ENCODE data around the gene DNAH17. TPM values are rescaled to one million over a fixed set of nuclear protein-coding genes. Genes with fewer than 3 reads are reported as not detected.

Gene DNAH17
- total RNA-seq, 4 donors from 2014 or later: under 0.01 TPM; not detected in 3

DNA sequence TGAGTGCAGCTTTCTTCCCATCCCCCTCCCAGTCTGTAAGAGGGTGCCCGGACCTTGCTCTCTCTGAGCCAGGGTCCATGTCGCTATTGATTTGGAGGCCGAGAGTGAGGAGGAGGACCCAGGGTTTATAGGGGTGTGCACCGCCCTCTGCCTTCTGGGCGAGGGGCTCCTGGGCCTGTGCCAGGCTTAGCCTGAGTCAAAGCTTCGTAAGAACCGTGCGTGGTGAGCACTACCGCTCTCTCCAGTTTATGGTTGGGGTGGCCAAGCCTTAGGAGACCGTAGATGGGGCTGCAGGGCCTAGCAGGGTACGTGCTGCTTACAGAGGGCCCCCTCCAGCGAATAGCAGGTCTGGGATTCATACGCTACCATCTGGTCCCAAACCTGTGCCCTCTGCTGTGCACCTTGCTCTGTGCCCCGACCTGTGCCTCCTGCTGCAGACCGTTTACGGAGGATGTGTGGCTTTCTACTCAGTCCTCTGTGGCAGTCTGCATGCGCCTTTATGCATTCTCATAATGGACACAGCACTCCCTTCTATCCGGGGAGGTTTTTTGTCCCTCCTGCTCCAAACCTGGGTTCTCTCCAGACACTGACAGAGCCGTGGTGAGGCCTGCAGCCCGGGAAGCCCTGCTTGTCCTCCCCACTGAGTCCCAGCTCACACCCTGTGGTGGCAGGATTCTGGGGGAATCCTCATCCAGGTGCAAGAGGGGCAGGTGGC is 144.0 kb downstream of the DNAH17 start:
- no peaks in the 10 kb centered on the region for H3K9me3 ChIP-seq
- peaks cover 8% of the 10 kb centered on the region for H3K27me3 ChIP-seq
- H3K4me3 ChIP-seq: no peak overlapping the region
- H3K36me3 ChIP-seq: no peaks in the 10 kb centered on the region
- 54% methylated on average over 19 of the region's 20 CpGs; no CpG with 5 or more reads in 1 of the 2 donors for WGBS, 2 donors (ENCODE audit: low coverage in 1 of 2)
- peaks cover 0 to 3% (median 0%) of the 10 kb centered on the region in 4 donors for H3K4me1 ChIP-seq
- no peak for DNase-seq
- TF ChIP-seq, protein P1, sequence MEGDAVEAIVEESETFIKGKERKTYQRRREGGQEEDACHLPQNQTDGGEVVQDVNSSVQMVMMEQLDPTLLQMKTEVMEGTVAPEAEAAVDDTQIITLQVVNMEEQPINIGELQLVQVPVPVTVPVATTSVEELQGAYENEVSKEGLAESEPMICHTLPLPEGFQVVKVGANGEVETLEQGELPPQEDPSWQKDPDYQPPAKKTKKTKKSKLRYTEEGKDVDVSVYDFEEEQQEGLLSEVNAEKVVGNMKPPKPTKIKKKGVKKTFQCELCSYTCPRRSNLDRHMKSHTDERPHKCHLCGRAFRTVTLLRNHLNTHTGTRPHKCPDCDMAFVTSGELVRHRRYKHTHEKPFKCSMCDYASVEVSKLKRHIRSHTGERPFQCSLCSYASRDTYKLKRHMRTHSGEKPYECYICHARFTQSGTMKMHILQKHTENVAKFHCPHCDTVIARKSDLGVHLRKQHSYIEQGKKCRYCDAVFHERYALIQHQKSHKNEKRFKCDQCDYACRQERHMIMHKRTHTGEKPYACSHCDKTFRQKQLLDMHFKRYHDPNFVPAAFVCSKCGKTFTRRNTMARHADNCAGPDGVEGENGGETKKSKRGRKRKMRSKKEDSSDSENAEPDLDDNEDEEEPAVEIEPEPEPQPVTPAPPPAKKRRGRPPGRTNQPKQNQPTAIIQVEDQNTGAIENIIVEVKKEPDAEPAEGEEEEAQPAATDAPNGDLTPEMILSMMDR (IDR thresholded peaks at IDR 0.05): no peak
- no peak for TF ChIP-seq EP300 (IDR thresholded peaks at IDR 0.05; ENCODE audit: low read depth)
- TF ChIP-seq POLR2A (IDR thresholded peaks at IDR 0.05): no peak
- TF ChIP-seq POLR2AphosphoS5 (IDR thresholded peaks at IDR 0.05): no peak
- in situ Hi-C loops (cut with MboI; ENCODE audit: low pct_ligation_motif_present in 1 of 4, low pct_unique_long_range_greater_than_20kb in 1 of 4, low sequenced_read_pairs in 3 of 4): loop anchor here in 1 of 4 donors (25.0 kb wide), 1 partner anchor 346 kb away; no protein-coding TSS in a partner anchor
- H3K27ac ChIP-seq: no peak overlapping the region
- intact Hi-C loops (cut with DNase I; ENCODE audit: low total_unique reads): no loop called here

DNA sequence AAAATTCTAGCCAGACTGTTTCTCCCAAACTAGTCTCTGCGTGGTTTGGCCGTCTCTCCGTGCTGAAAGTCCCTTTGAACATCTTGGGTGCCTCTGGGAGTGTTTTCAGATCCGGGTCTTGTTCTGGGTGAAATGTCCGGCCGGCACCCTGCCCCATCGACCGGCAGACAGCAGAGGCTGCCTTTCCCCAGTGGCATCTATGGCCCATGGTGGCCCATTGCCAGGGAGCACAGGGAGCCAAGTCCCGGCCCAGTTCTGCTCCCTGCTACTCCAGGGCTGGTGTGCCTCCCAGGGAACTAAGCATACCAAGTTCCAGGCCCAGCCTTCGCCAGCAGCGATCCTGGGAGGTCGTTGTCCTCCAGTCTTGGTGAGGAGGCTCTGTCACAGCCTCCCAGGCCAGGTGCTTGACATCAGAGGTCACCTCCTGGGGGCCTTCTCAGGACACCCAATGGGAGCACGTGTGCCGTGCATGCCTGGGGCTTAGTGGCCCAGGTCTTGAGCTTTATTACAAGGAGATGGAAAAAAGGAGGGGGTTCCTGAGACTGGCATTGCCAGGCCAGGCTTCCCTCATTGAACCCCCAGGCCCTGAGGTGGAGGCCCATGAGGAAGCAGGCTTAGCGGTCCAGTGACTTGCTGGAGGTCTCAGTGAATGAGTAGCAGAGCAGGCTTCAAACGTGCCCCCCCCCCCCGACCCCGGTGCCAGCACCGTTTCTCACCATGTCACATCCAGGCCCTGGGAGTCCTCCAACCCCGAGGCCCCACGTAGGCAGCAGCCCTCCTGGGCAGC is 144.8 kb downstream of the DNAH17 start:
- DNase-seq: no peak
- TF ChIP-seq EP300 (IDR thresholded peaks at IDR 0.05; ENCODE audit: low read depth): no peak
- TF ChIP-seq POLR2AphosphoS5 (IDR thresholded peaks at IDR 0.05): no peak
- no peak for TF ChIP-seq POLR2A (IDR thresholded peaks at IDR 0.05)
- TF ChIP-seq, protein P1 (IDR thresholded peaks at IDR 0.05): no peak
- Histone ChIP-seq H3K4me1 (peaks cover 0 to 3% (median 0%) of the 10 kb centered on the region in 4 donors), H3K27ac (no peak overlapping the region), H3K36me3 (no peaks in the 10 kb centered on the region), H3K9me3 (no peaks in the 10 kb centered on the region), H3K27me3 (peaks cover 7% of the 10 kb centered on the region), H3K4me3 (no peak overlapping the region)
- 60 to 93% methylated on average over 3 to 18 of the region's 21 CpGs for whole genome bisulfite sequencing, 2 donors (ENCODE audit: low coverage in 1 of 2)
- in situ Hi-C loops (cut with MboI; ENCODE audit: low pct_ligation_motif_present in 1 of 4, low pct_unique_long_range_greater_than_20kb in 1 of 4, low sequenced_read_pairs in 3 of 4): loop anchor here in 1 of 4 donors (25.0 kb wide), 1 partner anchor 345 kb away; no protein-coding TSS in a partner anchor
- intact Hi-C loops (cut with DNase I; ENCODE audit: low total_unique reads): no loop called here

DNA sequence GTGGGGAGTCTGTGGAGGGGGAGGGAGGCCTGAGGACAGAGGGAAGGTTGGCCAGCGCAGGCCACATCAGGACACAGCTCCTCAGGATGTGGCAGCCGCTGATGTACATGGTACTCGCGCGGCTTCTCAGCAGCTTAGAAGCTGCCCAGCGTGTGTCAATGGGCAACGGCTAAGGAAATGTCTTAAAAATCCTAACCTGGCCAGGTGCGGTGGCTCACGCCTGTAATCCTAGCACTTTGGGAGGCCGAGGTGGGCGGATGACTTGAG is 145.6 kb downstream of the DNAH17 start:
- peaks cover 0 to 8% (median 2%) of the 10 kb centered on the region in 4 donors for H3K36me3 ChIP-seq
- no peaks in the 10 kb centered on the region for H3K27me3 ChIP-seq
- DNase-seq: no peak
- in situ Hi-C loops (cut with MboI; ENCODE audit: low pct_ligation_motif_present in 1 of 4, low pct_unique_long_range_greater_than_20kb in 1 of 4, low sequenced_read_pairs in 3 of 4): loop anchor here in 1 of 4 donors (25.0 kb wide), 1 partner anchor 344 kb away; no protein-coding TSS in a partner anchor
- H3K27ac ChIP-seq: no peak overlapping the region
- peaks cover 0 to 3% (median 0%) of the 10 kb centered on the region in 4 donors for H3K4me1 ChIP-seq
- H3K4me3 ChIP-seq: no peak overlapping the region
- 88% methylated on average over 11 of the region's 11 CpGs; no CpG with 5 or more reads in 1 of the 2 donors for WGBS, 2 donors (ENCODE audit: low coverage in 1 of 2)
- H3K9me3 ChIP-seq: no peaks in the 10 kb centered on the region
- intact Hi-C loops (cut with DNase I; ENCODE audit: low total_unique reads): no loop called here
- TF ChIP-seq, protein P1 (IDR thresholded peaks at IDR 0.05): no peak
- no peak for TF ChIP-seq EP300 (IDR thresholded peaks at IDR 0.05; ENCODE audit: low read depth)
- no peak for TF ChIP-seq POLR2A (IDR thresholded peaks at IDR 0.05)
- no peak for TF ChIP-seq POLR2AphosphoS5 (IDR thresholded peaks at IDR 0.05)

All from transverse colon (tissue), 4 donors.